NCI-H748 treated with DMSO at 0.1 percent for 48 hours (cell line): Measurements from ENCODE around the gene BAIAP2.
"Not testable (repeated sequence)": the region's sequence is repeated elsewhere in the genome, so short reads cannot be mapped to it uniquely, and the experiment has no call there.

ENCODE experiments used
- DNase-seq: peaks from one replicate; lab custom pipeline; 2025; lab: John Stamatoyannopoulos, UW

Gene BAIAP2

GRCh38 chr17:81025065-81025740 lies 9.7 kb upstream of the BAIAP2 start:
- no peak for DNase-seq

- no peak for DNase-seq
Observed at GRCh38 chr17:81025741-81026129, 9.2 kb upstream of the BAIAP2 start.

GRCh38 chr17:81026266-81027036 lies 8.5 kb upstream of the BAIAP2 start:
- no peak for DNase-seq

- no peak for DNase-seq
Observed at GRCh38 chr17:81027038-81027437, 7.9 kb upstream of the BAIAP2 start.

GRCh38 chr17:81027591-81028505 lies 7.1 kb upstream of the BAIAP2 start:
- no peak for DNase-seq

- DNase-seq = no peak
Observed at GRCh38 chr17:81028506-81028858, 6.5 kb upstream of the BAIAP2 start.

- DNase-seq = no peak
Observed at GRCh38 chr17:81029859-81030258, 5.1 kb upstream of the BAIAP2 start.

GRCh38 chr17:81030312-81030711 lies 4.6 kb upstream of the BAIAP2 start:
- DNase-seq = not testable (repeated sequence)

GRCh38 chr17:81030741-81031565 lies 4.0 kb upstream of the BAIAP2 start:
- DNase-seq = no peak

- DNase-seq = no peak
Observed at GRCh38 chr17:81031566-81032550, 3.1 kb upstream of the BAIAP2 start.

- no peak for DNase-seq
Observed at GRCh38 chr17:81032641-81033480, 2.1 kb upstream of the BAIAP2 start.

GRCh38 chr17:81033535-81034167 lies 1.3 kb upstream of the BAIAP2 start:
- DNase-seq = no peak

- DNase-seq = no peak
Observed at GRCh38 chr17:81034168-81034777, 678 bp upstream of the BAIAP2 start.

GRCh38 chr17:81035521-81036196 lies 708 bp downstream of the BAIAP2 start:
- DNase-seq = no peak

GRCh38 chr17:81036197-81036941 lies 1.4 kb downstream of the BAIAP2 start:
- no peak for DNase-seq

GRCh38 chr17:81037026-81037797 lies 2.3 kb downstream of the BAIAP2 start:
- DNase-seq = no peak
